ENCODE measurements around the gene ADD1. TPM values are rescaled to one million over a fixed set of nuclear protein-coding genes. Genes with fewer than 3 reads are reported as not detected.

ADD1 gene
- total and polyA plus RNA-seq, 2 of the 13 experiments (the other 11 are each of a cell fraction or from before 2014, with no cell fraction given): 73.9 to 122 TPM

GRCh38 chr4:2954358-2955185, 110.9 kb downstream of the ADD1 start:
- no peak overlapping the region for H3K4me2 ChIP-seq (ENCODE audit: low read depth, low read length)
- peak; percentile 81 for ATAC-seq
- 96% methylated on average over 31 of the region's 33 CpGs for WGBS (ENCODE audit: low lambda C conversion rate)
- H3K4me3 ChIP-seq (replicated peaks in 1 of 3; ENCODE audit: insufficient read depth in 1 of 3, low read depth in 2 of 3, low read length in 3 of 3): no peak overlapping the region
- POLR2A ChIA-PET: interaction anchor here (1.4 to 2.0 kb wide), 2 partner anchors 9 to 19 kb away, joined by 5 to 15 read pairs; partner anchors contain the start of genes GRK4 and NOP14
- peaks cover 16% of the 10 kb centered on the region for H3K79me2 ChIP-seq (ENCODE audit: insufficient read depth, low read length)
- no peaks in the 10 kb centered on the region for H3K27me3 ChIP-seq (ENCODE audit: control insufficient read depth in 1 of 2, insufficient read depth in 2 of 2, low read length in 2 of 2)
- in situ Hi-C loops (cut with HindIII; ENCODE audit: extremely low pct_ligation_motif_present, low pct_unique_long_range_greater_than_20kb) (no loop called here), intact Hi-C loops (cut with micrococcal nuclease; ENCODE audit: unreplicated experiment) (no loop called here)
- CTCF ChIA-PET (ENCODE audit: low intra/inter-chr PET ratio, low total read pairs): interaction anchor here (0.7 to 2.0 kb wide), 8 partner anchors 9 to 945 kb away, joined by 3 to 10 read pairs (median 4); partner anchors contain the start of genes GRK4 and NOP14
- peaks cover 33% of the 10 kb centered on the region; the same call in 1 of the 2 replicates for H3K4me1 ChIP-seq (ENCODE audit: insufficient read depth, low read length)
- FAIRE-seq: no peak
- H3K9me3 ChIP-seq (ENCODE audit: low read length): no peaks in the 10 kb centered on the region
- H4K20me1 ChIP-seq (ENCODE audit: insufficient read depth, low read length): peaks cover 11% of the 10 kb centered on the region
- H3K36me3 ChIP-seq (replicated peaks in 1 of 2; ENCODE audit: control insufficient read depth in 1 of 2, insufficient read depth in 2 of 2, low read length in 2 of 2): peaks cover 32 to 75% of the 10 kb centered on the region in 2 experiments
- H2AFZ ChIP-seq (ENCODE audit: low read length): no peak overlapping the region
- H3K27ac ChIP-seq (ENCODE audit: extremely low read length, insufficient read depth, low read length): peak overlapping the region; percentile 38
- no TSS peak for BruUV-seq (replicated peaks)
- DNase-seq (ENCODE audit: low spot score): no peak
- H3K9ac ChIP-seq (ENCODE audit: insufficient read depth, low read depth, low read length): no peak overlapping the region
- no peak for TF ChIP-seq ATRX (CRISPR knock-in tag; IDR thresholded peaks at IDR 0.05; ENCODE audit: borderline replicate concordance)
- TF ChIP-seq PHF8 (CRISPR knock-in tag; IDR thresholded peaks at IDR 0.05): no peak
- TF ChIP-seq ZNF225 (CRISPR knock-in tag; IDR thresholded peaks at IDR 0.05): no peak
- no peak for TF ChIP-seq HNF1A (IDR thresholded peaks at IDR 0.05; ENCODE audit: low read depth)
- TF ChIP-seq HNF1A (CRISPR knock-in tag; IDR thresholded peaks at IDR 0.05; ENCODE audit: borderline replicate concordance): no peak
- TF ChIP-seq ZEB1 (IDR thresholded peaks at IDR 0.05; ENCODE audit: insufficient replicate concordance, low read depth): peak; percentile 88
- peak; percentile 27; the same call in 1 of the 2 replicates for TF ChIP-seq UBTF (CRISPR knock-in tag; IDR thresholded peaks at IDR 0.05)
- no peak for TF ChIP-seq NR2F6 (IDR thresholded peaks at IDR 0.05)
- no peak for TF ChIP-seq NR2F6 (CRISPR knock-in tag; IDR thresholded peaks at IDR 0.05)
- TF ChIP-seq TFAP4 (IDR thresholded peaks at IDR 0.05; ENCODE audit: borderline replicate concordance, low read depth): peak; percentile 29; the same call in 1 of the 2 replicates
- TF ChIP-seq ZNF468 (CRISPR knock-in tag; IDR thresholded peaks at IDR 0.05): no peak
- TF ChIP-seq ZFX (CRISPR knock-in tag; IDR thresholded peaks at IDR 0.05; ENCODE audit: low read depth): peak; percentile 27; the same call in 1 of the 2 replicates
- no peak for TF ChIP-seq THAP11 (CRISPR knock-in tag; IDR thresholded peaks at IDR 0.05)
- TF ChIP-seq ARID3A (IDR thresholded peaks at IDR 0.05; ENCODE audit: low read depth, low read length): no peak
- peak; percentile 62 for TF ChIP-seq HOXA3 (CRISPR knock-in tag; IDR thresholded peaks at IDR 0.05)
